LNCaP clone FGC (cell line): ENCODE data around the gene FBXL7.

ENCODE experiments used
- DNase-seq: peaks from one replicate; pipeline ENCODE4 v3.0.0-alpha.2; 2011; ENCODE audit warnings: low read depth
- H3K4me3 ChIP-seq: 2 replicates; pipeline ENCODE4 v1.5.1; 2011; ENCODE audit warnings: mild to moderate bottlenecking, low read depth, low read length, control low read depth
- TF ChIP-seq, protein P1 (sequence below): IDR thresholded peaks from 2 replicates; pipeline ENCODE4 v1.5.1; 2012; ENCODE audit warnings: mild to moderate bottlenecking; ENCODE audit not compliant: control insufficient read depth, insufficient read depth; ENCODE audit errors: extremely low read depth

The FBXL7 gene

DNA sequence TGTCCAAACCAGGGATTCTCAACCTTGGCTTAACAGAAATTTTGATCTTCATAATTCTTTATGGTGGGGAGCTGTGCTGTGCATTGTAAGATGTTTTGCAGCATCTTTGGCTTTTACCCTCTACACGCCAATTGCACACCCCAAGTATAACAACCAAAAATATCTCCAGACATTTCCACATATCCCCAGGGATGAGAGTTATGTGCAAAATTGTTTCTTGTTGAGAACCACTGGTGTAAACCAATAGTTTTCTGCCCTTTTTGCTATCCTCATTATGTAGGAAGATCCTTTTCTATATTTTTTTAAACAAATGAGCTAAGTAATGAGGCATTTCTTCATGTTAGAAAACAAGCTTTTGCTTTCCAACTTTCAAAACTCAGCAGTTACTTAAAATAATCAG lies 189.9 kb downstream of the FBXL7 start:
- no peak for DNase-seq
- no peak overlapping the region for H3K4me3 ChIP-seq
- TF ChIP-seq, protein P1, sequence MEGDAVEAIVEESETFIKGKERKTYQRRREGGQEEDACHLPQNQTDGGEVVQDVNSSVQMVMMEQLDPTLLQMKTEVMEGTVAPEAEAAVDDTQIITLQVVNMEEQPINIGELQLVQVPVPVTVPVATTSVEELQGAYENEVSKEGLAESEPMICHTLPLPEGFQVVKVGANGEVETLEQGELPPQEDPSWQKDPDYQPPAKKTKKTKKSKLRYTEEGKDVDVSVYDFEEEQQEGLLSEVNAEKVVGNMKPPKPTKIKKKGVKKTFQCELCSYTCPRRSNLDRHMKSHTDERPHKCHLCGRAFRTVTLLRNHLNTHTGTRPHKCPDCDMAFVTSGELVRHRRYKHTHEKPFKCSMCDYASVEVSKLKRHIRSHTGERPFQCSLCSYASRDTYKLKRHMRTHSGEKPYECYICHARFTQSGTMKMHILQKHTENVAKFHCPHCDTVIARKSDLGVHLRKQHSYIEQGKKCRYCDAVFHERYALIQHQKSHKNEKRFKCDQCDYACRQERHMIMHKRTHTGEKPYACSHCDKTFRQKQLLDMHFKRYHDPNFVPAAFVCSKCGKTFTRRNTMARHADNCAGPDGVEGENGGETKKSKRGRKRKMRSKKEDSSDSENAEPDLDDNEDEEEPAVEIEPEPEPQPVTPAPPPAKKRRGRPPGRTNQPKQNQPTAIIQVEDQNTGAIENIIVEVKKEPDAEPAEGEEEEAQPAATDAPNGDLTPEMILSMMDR: no peak

DNA sequence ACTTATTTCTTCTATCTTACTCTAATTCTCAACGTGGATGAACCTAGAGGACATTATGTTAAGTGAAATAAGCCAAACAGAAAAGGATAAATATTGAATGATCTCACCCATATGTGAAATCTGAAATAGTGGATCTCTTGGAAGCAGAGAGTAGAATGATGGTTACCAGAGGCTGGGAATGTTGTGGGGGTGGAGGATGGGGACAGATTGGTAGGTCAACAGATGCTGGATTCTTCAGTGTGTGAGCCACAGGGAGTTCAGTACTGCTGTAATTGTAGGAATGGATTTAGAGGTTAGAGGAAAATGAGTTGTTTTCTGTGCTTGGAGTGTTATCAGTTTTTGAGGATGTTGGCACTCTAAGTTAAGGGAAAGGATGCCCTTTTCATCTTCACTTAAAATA lies 190.6 kb downstream of the FBXL7 start:
- TF ChIP-seq, protein P1: no peak
- DNase-seq: no peak
- no peak overlapping the region for H3K4me3 ChIP-seq

DNA sequence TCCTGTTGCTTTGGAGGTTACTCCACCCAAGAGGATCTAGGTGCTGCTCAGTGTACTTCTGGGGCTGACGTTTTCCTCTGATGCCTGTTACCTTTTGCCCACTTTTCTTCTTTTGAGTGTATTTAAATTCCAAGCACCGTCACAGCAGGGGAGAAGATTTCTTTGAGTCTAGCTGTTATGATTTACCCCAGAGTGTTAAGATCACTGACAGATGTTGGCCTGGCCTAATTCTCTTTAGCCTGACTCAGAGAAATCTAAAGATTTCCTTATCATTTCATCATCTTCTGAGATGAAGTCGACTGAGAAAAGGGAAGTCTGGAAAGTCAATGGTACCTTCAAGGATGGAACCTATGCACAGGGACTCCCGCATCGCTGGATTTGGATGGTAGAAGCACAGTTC lies 191.5 kb downstream of the FBXL7 start:
- TF ChIP-seq, protein P1: no peak
- H3K4me3 ChIP-seq: no peak overlapping the region
- no peak for DNase-seq

DNA sequence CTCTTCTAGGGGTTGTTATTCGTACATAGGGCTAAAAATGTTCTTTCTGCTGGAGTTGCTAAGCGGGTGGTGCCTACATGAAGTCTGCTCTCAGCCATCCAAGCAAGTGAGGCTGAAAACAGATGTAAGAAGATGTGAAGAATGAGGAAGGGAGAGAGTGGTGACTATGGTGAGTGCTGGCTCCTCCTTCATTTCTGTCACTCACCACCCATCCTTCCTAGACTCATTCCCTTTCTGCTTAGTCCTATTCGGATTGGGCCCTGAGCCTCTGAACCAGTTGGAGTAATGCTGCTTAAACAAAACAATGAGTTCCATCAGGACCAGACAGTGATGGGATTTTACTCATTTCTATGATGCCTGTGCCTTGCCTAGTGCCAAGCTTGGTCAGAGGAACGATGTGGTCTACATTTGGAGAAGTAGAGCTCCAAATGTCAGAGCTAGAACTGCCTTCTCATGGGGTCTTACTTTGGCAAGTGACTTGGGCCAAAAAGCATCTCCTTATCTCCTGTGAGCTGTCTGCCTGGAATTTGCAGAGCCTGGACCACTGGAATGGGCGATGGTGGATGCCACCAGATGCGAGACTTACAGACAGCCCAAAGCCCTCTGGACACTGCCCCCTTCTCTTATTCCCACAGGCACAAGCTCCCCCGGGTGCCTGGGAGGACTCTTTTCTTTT lies 192.9 kb downstream of the FBXL7 start:
- no peak for DNase-seq
- no peak overlapping the region for H3K4me3 ChIP-seq
- TF ChIP-seq, protein P1: no peak

DNA sequence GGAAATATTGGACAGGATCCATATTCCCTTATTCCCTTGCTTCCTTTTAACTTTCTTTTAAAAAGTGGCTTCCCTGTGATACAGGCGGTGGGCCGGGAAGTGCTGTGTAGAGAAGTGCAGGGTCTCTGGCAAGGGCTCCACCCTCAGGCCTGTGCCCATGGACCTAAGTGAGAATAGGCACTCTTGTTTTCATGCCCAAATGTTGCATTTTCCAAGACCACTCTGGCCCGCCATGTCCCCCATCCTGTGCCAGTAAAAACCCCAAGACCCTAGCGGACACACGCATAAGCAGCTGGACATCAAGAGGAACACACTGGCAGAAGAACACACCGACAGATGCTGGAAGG lies 193.4 kb downstream of the FBXL7 start:
- TF ChIP-seq, protein P1: no peak
- H3K4me3 ChIP-seq: no peak overlapping the region
- no peak for DNase-seq

DNA sequence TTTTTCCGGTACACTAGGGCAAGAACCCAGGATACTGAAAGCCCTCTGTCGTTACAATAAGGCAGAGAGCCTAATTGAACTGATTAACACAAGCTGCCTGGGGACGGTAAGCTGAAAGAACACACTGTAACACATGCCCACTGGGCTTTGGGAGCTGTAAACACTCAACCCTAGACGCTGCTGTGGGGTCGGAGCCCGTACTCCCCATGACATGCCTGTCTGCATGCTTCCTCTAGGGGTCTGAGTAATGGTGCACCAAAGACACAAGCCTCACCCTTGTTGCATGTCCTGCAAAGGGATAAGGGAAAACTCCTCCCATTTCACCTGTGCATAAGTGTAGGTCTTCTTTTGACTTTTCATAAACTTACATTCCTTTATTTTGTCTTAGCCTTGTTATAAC lies 194.0 kb downstream of the FBXL7 start:
- H3K4me3 ChIP-seq: no peak overlapping the region
- DNase-seq: no peak
- TF ChIP-seq, protein P1: no peak

DNA sequence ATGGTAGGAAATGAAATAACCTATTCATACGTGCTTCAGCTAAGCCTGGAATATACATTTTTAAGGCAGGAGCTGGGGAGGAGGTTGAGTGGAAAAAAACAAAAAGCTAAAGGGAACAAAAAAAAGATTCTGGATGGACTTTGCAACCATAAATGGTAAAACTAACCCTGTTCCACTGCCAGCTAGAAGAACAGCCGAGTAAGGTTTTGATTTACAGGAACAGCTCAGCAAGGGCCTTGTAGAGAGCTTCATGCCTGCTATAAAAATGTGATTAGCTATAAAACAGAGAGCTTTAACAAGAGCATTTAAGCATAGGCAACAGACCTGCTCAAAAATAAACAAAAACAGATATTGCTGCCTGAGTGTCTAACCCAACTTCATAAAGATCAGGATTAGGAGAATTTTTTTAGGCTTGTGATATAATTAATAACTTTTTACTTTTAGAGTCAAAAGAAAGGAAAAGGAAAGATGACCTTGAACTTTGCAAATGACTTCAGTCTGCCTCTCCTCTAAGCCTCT lies 194.8 kb downstream of the FBXL7 start:
- DNase-seq: peak; percentile 31
- TF ChIP-seq, protein P1: no peak
- H3K4me3 ChIP-seq: no peak overlapping the region
